ENCODE data around the gene TMEM170A. TPM values are rescaled to one million over a fixed set of nuclear protein-coding genes. Genes with fewer than 3 reads are reported as not detected.

TMEM170A gene
- total RNA-seq, 1 experiment from 2014 or later = 10.1 TPM

GRCh38 chr16:75476817-75477216, 12.3 kb upstream of the TMEM170A start:
- Histone ChIP-seq H3K27ac (ENCODE audit: low read length) (peak overlapping the region; percentile 31), H3K4me2 (ENCODE audit: low read length) (0 out of 2 replicates have a peak overlapping the region, but pooled peaks have one; percentile 31), H3K36me3 (ENCODE audit: low read depth, low read length) (no peaks in the 10 kb centered on the region), H3K4me1 (ENCODE audit: insufficient read depth, low read length) (peaks cover 22% of the 10 kb centered on the region), H3K79me2 (ENCODE audit: low read length) (no peaks in the 10 kb centered on the region), H3K9me3 (ENCODE audit: low read length) (no peaks in the 10 kb centered on the region), H3K4me3 (ENCODE audit: low read length) (no peak overlapping the region), H3K9ac (ENCODE audit: low read length) (no peak overlapping the region), H3K9me2 (replicated peaks; ENCODE audit: low read length) (no peaks in the 10 kb centered on the region), H4K20me1 (ENCODE audit: low read length) (no peaks in the 10 kb centered on the region), H3K27me3 (ENCODE audit: low read length) (no peaks in the 10 kb centered on the region), H3F3A (ENCODE audit: low read length, unreplicated experiment) (no peaks in the 10 kb centered on the region), H2AFZ (ENCODE audit: low read length) (no peak overlapping the region)
- POLR2A ChIA-PET (ENCODE audit: unreplicated experiment) = no interaction called here
- no TSS peak for BruUV-seq (replicated peaks)
- intact Hi-C loops (cut with micrococcal nuclease) = no loop called here
- TF ChIP-seq CTCF (conservative IDR thresholded peaks at IDR 0.05; ENCODE audit: low read depth, low read length) = no peak
- no peak for TF ChIP-seq EZH2phosphoT487 (IDR thresholded peaks at IDR 0.05; ENCODE audit: borderline replicate concordance, low read length)
- no peak for TF ChIP-seq EZH2 (IDR thresholded peaks at IDR 0.05; ENCODE audit: low read length, unreplicated experiment)
- DNase-seq = peak; percentile 48
- CTCF ChIA-PET = no interaction called here
- ATAC-seq = no peak

- intact Hi-C loops (cut with micrococcal nuclease) = no loop called here
- Histone ChIP-seq H2AFZ (ENCODE audit: low read length) (no peak overlapping the region), H3K9me2 (replicated peaks; ENCODE audit: low read length) (no peaks in the 10 kb centered on the region), H3K4me2 (ENCODE audit: low read length) (no peak overlapping the region), H3K27ac (ENCODE audit: low read length) (no peak overlapping the region), H3K9ac (ENCODE audit: low read length) (no peak overlapping the region), H3K4me3 (ENCODE audit: low read length) (no peak overlapping the region), H3K79me2 (ENCODE audit: low read length) (no peaks in the 10 kb centered on the region), H3K36me3 (ENCODE audit: low read depth, low read length) (no peaks in the 10 kb centered on the region), H4K20me1 (ENCODE audit: low read length) (no peaks in the 10 kb centered on the region), H3K9me3 (ENCODE audit: low read length) (no peaks in the 10 kb centered on the region), H3K4me1 (ENCODE audit: insufficient read depth, low read length) (peaks cover 22% of the 10 kb centered on the region), H3K27me3 (ENCODE audit: low read length) (no peaks in the 10 kb centered on the region), H3F3A (ENCODE audit: low read length, unreplicated experiment) (no peaks in the 10 kb centered on the region)
- ATAC-seq (no peak), DNase-seq (no peak)
- POLR2A ChIA-PET (ENCODE audit: unreplicated experiment) = no interaction called here
- no TSS peak for BruUV-seq (replicated peaks)
- CTCF ChIA-PET = no interaction called here
- no peak for TF ChIP-seq EZH2phosphoT487 (IDR thresholded peaks at IDR 0.05; ENCODE audit: borderline replicate concordance, low read length)
- no peak for TF ChIP-seq EZH2 (IDR thresholded peaks at IDR 0.05; ENCODE audit: low read length, unreplicated experiment)
- TF ChIP-seq CTCF (conservative IDR thresholded peaks at IDR 0.05; ENCODE audit: low read depth, low read length) = no peak
These were observed 10.9 kb upstream of the TMEM170A start for GRCh38 chr16:75475420-75475847.

Measured in PC-3 (cell line).